ENCODE measurements around the gene SLC25A5.

GRCh38 chrX:119442286-119442685, 26.0 kb upstream of the SLC25A5 start:
- TF ChIP-seq CTCF (IDR thresholded peaks at IDR 0.05) (no peak), EP300 (IDR thresholded peaks at IDR 0.05) (no peak), POLR2A (IDR thresholded peaks at IDR 0.05) (no peak), POLR2AphosphoS5 (IDR thresholded peaks at IDR 0.05) (no peak)
